GM23338 (cell line): ENCODE results near the gene ANKRD13B. TPM values are rescaled to one million over a fixed set of nuclear protein-coding genes. Genes with fewer than 3 reads are reported as not detected.

Experiments used
- ATAC-seq: fragments of 200-7000 bp; cut with Tn5 transposase; 3 replicates; pipeline ENCODE4 v1.9.1; 2020
- DNase-seq: peaks from one replicate; pipeline ENCODE4 v3.0.0-alpha.2; 2015; ENCODE audit warnings: low spot score
- H2AFZ ChIP-seq: fragments of 200-600 bp; sonication (generic); 2 replicates; pipeline ENCODE4 v1.8.0; 2016; ENCODE audit warnings: antibody characterized with exemption, mild to moderate bottlenecking, moderate library complexity
- H3F3A ChIP-seq: fragments of 200-600 bp; sonication (generic); replicated peaks from 2 replicates; pipeline ENCODE4 v1.8.0; 2017; ENCODE audit warnings: antibody characterized with exemption, mixed run types, low read depth
- H3K27ac ChIP-seq: fragments of 200-600 bp; sonication (generic); 2 replicates; pipeline ENCODE4 v1.6.1; 2016; ENCODE audit warnings: low read depth
- H3K27me3 ChIP-seq: fragments of 200-600 bp; sonication (generic); 2 replicates; pipeline ENCODE4 v1.8.0; 2016; ENCODE audit warnings: mild to moderate bottlenecking, mixed run types, moderate library complexity; ENCODE audit not compliant: insufficient read depth
- H3K36me3 ChIP-seq: fragments of 200-600 bp; sonication (generic); 2 replicates; pipeline ENCODE4 v1.8.0; 2016; ENCODE audit warnings: mild to moderate bottlenecking; ENCODE audit not compliant: insufficient read depth
- H3K4me1 ChIP-seq: fragments of 200-600 bp; sonication (generic); 2 replicates; pipeline ENCODE4 v1.8.0; 2016; ENCODE audit warnings: mild to moderate bottlenecking, moderate library complexity; ENCODE audit not compliant: insufficient read depth
- H3K4me2 ChIP-seq: fragments of 200-600 bp; sonication (generic); 2 replicates; pipeline ENCODE4 v1.7.1; 2017; ENCODE audit warnings: mixed run types
- H3K4me3 ChIP-seq: fragments of 200-600 bp; sonication (generic); 2 replicates; pipeline ENCODE4 v1.6.1; 2016; ENCODE audit warnings: mixed run types
- H3K79me2 ChIP-seq: fragments of 200-600 bp; sonication (generic); replicated peaks from 2 replicates; pipeline ENCODE4 v1.8.0; 2017; ENCODE audit warnings: mild to moderate bottlenecking; ENCODE audit not compliant: insufficient read depth
- H3K9me2 ChIP-seq: fragments of 200-600 bp; sonication (generic); 2 replicates; pipeline ENCODE4 v1.8.0; 2017; ENCODE audit not compliant: insufficient read depth
- H4K20me1 ChIP-seq: fragments of 200-600 bp; sonication (generic); replicated peaks from 2 replicates; pipeline ENCODE4 v1.8.0; 2017; ENCODE audit warnings: mild to moderate bottlenecking; ENCODE audit not compliant: insufficient read depth
- H3K27ac Mint-ChIP-seq: 2 replicates; pipeline ENCODE4 v1.8.0; 2020; ENCODE audit warnings: inconsistent platforms, mild to moderate bottlenecking, moderate library complexity, mixed read lengths
- H3K27me3 Mint-ChIP-seq: 3 replicates; pipeline ENCODE4 v1.8.0; 2022; ENCODE audit warnings: low read depth, mild to moderate bottlenecking, moderate library complexity, mixed read lengths, inconsistent platforms; ENCODE audit not compliant: insufficient read depth, poor library complexity
- H3K36me3 Mint-ChIP-seq: 3 replicates; pipeline ENCODE4 v1.8.0; 2021; ENCODE audit warnings: low read depth, mild to moderate bottlenecking, inconsistent platforms, moderate library complexity, mixed read lengths
- H3K4me1 Mint-ChIP-seq: 3 replicates; pipeline ENCODE4 v1.8.0; 2020; ENCODE audit warnings: mild to moderate bottlenecking, inconsistent platforms, mixed read lengths
- H3K4me3 Mint-ChIP-seq: 3 replicates; pipeline ENCODE4 v1.8.0; 2021; ENCODE audit warnings: moderate library complexity, mild to moderate bottlenecking, inconsistent platforms, mixed read lengths
- H3K9me3 Mint-ChIP-seq: 3 replicates; pipeline ENCODE4 v1.8.0; 2020; ENCODE audit warnings: moderate library complexity, mild to moderate bottlenecking, inconsistent platforms, mixed read lengths
- CREB1 ChIP-seq: fragments of 250-450 bp; sonication (Bioruptor Pico); IDR thresholded peaks from 2 replicates; pipeline ENCODE4 v1.5.0; 2020; ENCODE audit warnings: low read depth, mild to moderate bottlenecking, moderate library complexity
- EZH2 ChIP-seq: fragments of 200-600 bp; sonication (generic); IDR thresholded peaks from one replicate; pipeline ENCODE4 v1.8.0; 2017; ENCODE audit warnings: antibody characterized with exemption, mild to moderate bottlenecking, low read depth; ENCODE audit not compliant: unreplicated experiment
- NANOG ChIP-seq: IDR thresholded peaks from 2 replicates; pipeline ENCODE4 v1.6.1; 2016; ENCODE audit warnings: antibody characterized with exemption, borderline replicate concordance
- REST ChIP-seq: IDR thresholded peaks from one replicate; pipeline ENCODE4 v1.6.1; 2018; ENCODE audit warnings: antibody characterized with exemption; ENCODE audit not compliant: unreplicated experiment
- STAT1 ChIP-seq: IDR thresholded peaks from one replicate; pipeline ENCODE4 v1.6.1; 2016; ENCODE audit warnings: antibody characterized with exemption; ENCODE audit not compliant: unreplicated experiment
- ZNF331 ChIP-seq: fragments of 250-450 bp; sonication (Bioruptor Pico); IDR thresholded peaks from 2 replicates; pipeline ENCODE4 v1.5.0; 2020; ENCODE audit warnings: low read depth, mild to moderate bottlenecking, moderate library complexity
- ZNF462 ChIP-seq: fragments of 250-450 bp; sonication (Bioruptor Pico); IDR thresholded peaks from 2 replicates; pipeline ENCODE4 v1.5.0; 2020; ENCODE audit warnings: mild to moderate bottlenecking, moderate library complexity
- polyA plus RNA-seq: library from polyadenylated mRNA; unstranded; fragments of >200 nt; fragmentation: Nextera tagmentation; extraction: Ambion mirVana; gene quantifications from 2 replicates; pipeline ENCODE4 v1.2.1, GENCODE V29; 2016
- total RNA-seq: library from RNA; depleted of rRNA; stranded (reverse); fragments of >200 nt; shearing (Covaris generic); gene quantifications from 2 replicates; pipeline ENCODE4 v1.2.3, GENCODE V29; 2014

Gene ANKRD13B
- total and polyA plus RNA-seq, 2 experiments from 2014 or later, result 8.2 to 57.4 TPM

GRCh38 chr17:29643817-29644160, 50.9 kb downstream of the ANKRD13B start:
- no peaks in the 10 kb centered on the region for H3K9me2 ChIP-seq
- H3K79me2 ChIP-seq, result no peaks in the 10 kb centered on the region
- ATAC-seq (no peak), DNase-seq (no peak)
- no peaks in the 10 kb centered on the region for H3K36me3 Mint-ChIP-seq
- no peaks in the 10 kb centered on the region; the same call in 2 of the 3 replicates for H3K9me3 Mint-ChIP-seq
- peaks cover 12% of the 10 kb centered on the region for H3K4me1 ChIP-seq
- H3K4me3 Mint-ChIP-seq, result no peak overlapping the region
- H3K27me3 ChIP-seq, result no peaks in the 10 kb centered on the region
- no peaks in the 10 kb centered on the region for H4K20me1 ChIP-seq
- H3K4me2 ChIP-seq, result no peak overlapping the region
- H3K4me3 ChIP-seq, result no peak overlapping the region
- no peak overlapping the region for H3K27ac Mint-ChIP-seq
- no peak overlapping the region for H3K27ac ChIP-seq
- H3K36me3 ChIP-seq, result no peaks in the 10 kb centered on the region
- peaks cover 28% of the 10 kb centered on the region for H3K4me1 Mint-ChIP-seq
- H3F3A ChIP-seq, result no peaks in the 10 kb centered on the region; the same call in 1 of the 2 replicates
- TF ChIP-seq NANOG (no peak), REST (no peak), ZNF462 (CRISPR knock-in tag) (no peak), ZNF331 (CRISPR knock-in tag) (no peak), EZH2 (no peak), CREB1 (CRISPR knock-in tag) (no peak), STAT1 (no peak)
- peaks cover 6% of the 10 kb centered on the region for H3K27me3 Mint-ChIP-seq
- H2AFZ ChIP-seq, result no peak overlapping the region
